Colonic mucosa (tissue), 4 donors: Measurements from ENCODE around the gene PISD. TPM values are rescaled to one million over a fixed set of nuclear protein-coding genes. Genes with fewer than 3 reads are reported as not detected.

Source experiments
- DNase-seq: peaks from one replicate; pipeline ENCODE4 v3.0.0-alpha.2; 2020
- H3K27ac ChIP-seq: fragments of 200-600 bp; one replicate; pipeline ENCODE4 v1.8.0; 2021
- H3K27me3 ChIP-seq: fragments of 200-600 bp; one replicate; pipeline ENCODE4 v1.8.0; 2021
- H3K36me3 ChIP-seq: fragments of 200-600 bp; one replicate; pipeline ENCODE4 v1.8.0; 2021
- H3K4me1 ChIP-seq: fragments of 200-600 bp; one replicate; pipeline ENCODE4 v1.8.0; 2021; ENCODE audit warnings: mild to moderate bottlenecking
- H3K4me3 ChIP-seq: fragments of 200-600 bp; one replicate; pipeline ENCODE4 v1.8.0; 2021
- H3K9ac ChIP-seq, 2 donors: one replicate each; pipeline ENCODE4 v1.7.0; 2013; ENCODE audit warnings: control low read depth in 2 of 2, low read depth in 2 of 2, low read length in 2 of 2
- H3K9me3 ChIP-seq: fragments of 200-600 bp; one replicate; pipeline ENCODE4 v1.8.0; 2021
- CTCF ChIP-seq: fragments of 200-600 bp; IDR thresholded peaks from one replicate; pipeline ENCODE4 v1.8.0; 2022; ENCODE audit warnings: antibody characterized with exemption, mild to moderate bottlenecking
- intact Hi-C: fragments of 100-400 bp; cut with DNase I; formaldehyde crosslinking; loops from one replicate; pipeline ENCODE4 v1.14.1; 2022
- total RNA-seq, 2 donors: library from RNA; stranded (reverse); fragmentation: NEBNext Ultra II Directional in 1 of 2; extraction: Animal tissue kit (Norgen Biotek cat#: 25700) in 1 of 2; gene quantifications; one replicate each; pipeline ENCODE4 v1.2.1, GENCODE V29; 2021
- donor health status: healthy.
- donor health status: DM: no; HTN: no; CAD: no.
- donor health status: DM: no; HTN: no; CAD: no.

PISD gene
- total RNA-seq, 2 donors from 2014 or later = 30.8 to 48.1 TPM

- intact Hi-C loops = loop anchor here (1.0 kb wide), 1 partner anchor 19 kb away; no protein-coding TSS in a partner anchor
- Histone ChIP-seq H3K27me3 (no peaks in the 10 kb centered on the region), H3K9ac (no peak overlapping the region), H3K27ac (no peak overlapping the region), H3K9me3 (no peaks in the 10 kb centered on the region), H3K4me3 (no peak overlapping the region), H3K4me1 (no peaks in the 10 kb centered on the region), H3K36me3 (no peaks in the 10 kb centered on the region)
- no peak for DNase-seq
- TF ChIP-seq CTCF = no peak
Observed at GRCh38 chr22:31605851-31606585, 56.0 kb downstream of the PISD start.

- Histone ChIP-seq H3K27me3 (no peaks in the 10 kb centered on the region), H3K27ac (no peak overlapping the region), H3K36me3 (no peaks in the 10 kb centered on the region), H3K9me3 (no peaks in the 10 kb centered on the region), H3K4me1 (no peaks in the 10 kb centered on the region), H3K4me3 (no peak overlapping the region), H3K9ac (no peak overlapping the region)
- no peak for DNase-seq
- intact Hi-C loops = no loop called here
- TF ChIP-seq CTCF = no peak
Observed at GRCh38 chr22:31604746-31605705, 57.0 kb downstream of the PISD start.

- intact Hi-C loops = no loop called here
- H3K4me1 ChIP-seq = no peaks in the 10 kb centered on the region
- H3K27ac ChIP-seq = no peak overlapping the region
- no peak overlapping the region for H3K4me3 ChIP-seq
- H3K27me3 ChIP-seq = no peaks in the 10 kb centered on the region
- no peak for TF ChIP-seq CTCF
- no peaks in the 10 kb centered on the region for H3K36me3 ChIP-seq
- no peaks in the 10 kb centered on the region for H3K9me3 ChIP-seq
- H3K9ac ChIP-seq = no peak overlapping the region
- no peak for DNase-seq
Observed at GRCh38 chr22:31604137-31604705, 57.8 kb downstream of the PISD start.

- Histone ChIP-seq H3K9ac (no peak overlapping the region), H3K9me3 (no peaks in the 10 kb centered on the region), H3K4me1 (no peaks in the 10 kb centered on the region), H3K36me3 (no peaks in the 10 kb centered on the region), H3K27me3 (no peaks in the 10 kb centered on the region), H3K27ac (no peak overlapping the region), H3K4me3 (no peak overlapping the region)
- no peak for DNase-seq
- no peak for TF ChIP-seq CTCF
- intact Hi-C loops = no loop called here
Observed at GRCh38 chr22:31603574-31603973, 58.4 kb downstream of the PISD start.

GRCh38 chr22:31603081-31603525 is 58.9 kb downstream of the PISD start:
- intact Hi-C loops = no loop called here
- Histone ChIP-seq H3K4me3 (no peak overlapping the region), H3K27ac (no peak overlapping the region), H3K4me1 (no peaks in the 10 kb centered on the region), H3K36me3 (no peaks in the 10 kb centered on the region), H3K27me3 (no peaks in the 10 kb centered on the region), H3K9ac (no peak overlapping the region), H3K9me3 (no peaks in the 10 kb centered on the region)
- DNase-seq = no peak
- TF ChIP-seq CTCF = no peak
